HCEC 1CT (cell line): ENCODE data around the gene DPRX.

Experiments used
- DNase-seq: peaks from one replicate; pipeline ENCODE4 v3.0.0-alpha.2; 2017

The DPRX gene, protein sequence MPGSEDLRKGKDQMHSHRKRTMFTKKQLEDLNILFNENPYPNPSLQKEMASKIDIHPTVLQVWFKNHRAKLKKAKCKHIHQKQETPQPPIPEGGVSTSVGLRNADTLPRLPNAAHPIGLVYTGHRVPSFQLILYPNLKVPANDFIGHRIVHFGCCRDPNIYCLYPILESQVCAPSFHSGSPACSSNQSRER

DNA sequence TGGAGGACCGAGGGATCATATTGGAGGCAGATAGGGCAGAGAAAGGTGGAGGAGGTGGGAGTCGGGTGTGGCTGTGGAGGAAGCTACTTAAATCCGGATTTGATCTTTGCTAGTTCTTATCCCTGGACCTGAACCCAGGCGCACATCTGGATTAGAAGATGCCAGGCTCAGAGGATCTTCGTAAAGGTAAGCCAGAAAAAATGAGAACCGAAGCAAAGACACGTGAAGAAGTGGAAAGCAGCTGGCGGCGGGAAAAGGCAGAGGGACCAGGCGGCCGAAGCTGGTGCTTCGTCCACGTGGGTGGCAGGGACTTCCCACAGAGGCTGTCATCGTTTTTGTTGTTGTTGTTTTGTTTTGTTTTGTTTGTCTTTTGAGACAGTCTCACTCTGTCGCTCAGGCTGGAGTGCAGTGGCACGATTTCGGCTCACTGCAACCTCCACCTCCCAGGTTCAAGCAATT lies at the start of gene DPRX:
Gene DPRX, plus strand, starts transcription at position 51 of the 459 bp plus-strand sequence. Its CDS starts 108 bp downstream, at position 159.
- DNase-seq: no peak

DNA sequence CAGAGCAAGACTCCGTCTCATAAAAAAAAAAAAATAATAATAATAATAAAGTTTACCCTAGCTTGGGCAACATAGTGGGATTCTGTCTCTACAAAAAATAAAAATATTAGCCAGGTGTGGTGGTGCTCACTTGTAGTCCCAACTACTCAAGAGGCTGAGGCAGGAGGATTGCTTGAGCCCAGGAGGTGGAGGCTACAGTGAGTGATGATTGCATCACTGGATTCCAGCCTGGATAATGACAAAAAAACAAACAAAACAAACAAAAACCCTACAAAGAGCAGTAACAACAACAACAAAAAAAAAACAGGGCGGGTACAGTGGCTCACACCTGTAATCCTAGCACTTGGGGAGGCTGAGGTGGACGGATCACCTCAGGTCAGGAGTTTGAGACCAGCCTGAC lies 48.6 kb upstream of the DPRX start:
- no peak for DNase-seq

DNA sequence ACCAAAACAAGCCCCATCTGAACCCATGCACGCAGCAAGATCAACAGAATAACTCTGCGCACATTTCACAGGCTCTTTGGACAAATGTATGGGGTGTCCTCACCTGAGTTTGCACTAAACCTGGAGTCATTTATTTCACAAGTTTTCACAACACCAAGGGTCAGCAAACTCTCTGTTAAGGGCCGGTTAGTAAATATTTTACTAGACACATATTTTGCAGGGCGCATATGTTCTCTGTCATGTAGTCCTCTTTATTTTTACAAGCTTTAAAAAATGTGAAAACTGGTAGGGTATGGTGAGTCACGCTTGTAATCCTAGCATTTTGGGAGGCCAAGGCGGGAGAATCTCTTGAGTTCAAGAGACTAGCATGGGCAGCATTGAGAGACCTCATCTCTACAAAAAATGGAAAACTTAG lies 45.5 kb upstream of the DPRX start:
- DNase-seq: no peak

DNA sequence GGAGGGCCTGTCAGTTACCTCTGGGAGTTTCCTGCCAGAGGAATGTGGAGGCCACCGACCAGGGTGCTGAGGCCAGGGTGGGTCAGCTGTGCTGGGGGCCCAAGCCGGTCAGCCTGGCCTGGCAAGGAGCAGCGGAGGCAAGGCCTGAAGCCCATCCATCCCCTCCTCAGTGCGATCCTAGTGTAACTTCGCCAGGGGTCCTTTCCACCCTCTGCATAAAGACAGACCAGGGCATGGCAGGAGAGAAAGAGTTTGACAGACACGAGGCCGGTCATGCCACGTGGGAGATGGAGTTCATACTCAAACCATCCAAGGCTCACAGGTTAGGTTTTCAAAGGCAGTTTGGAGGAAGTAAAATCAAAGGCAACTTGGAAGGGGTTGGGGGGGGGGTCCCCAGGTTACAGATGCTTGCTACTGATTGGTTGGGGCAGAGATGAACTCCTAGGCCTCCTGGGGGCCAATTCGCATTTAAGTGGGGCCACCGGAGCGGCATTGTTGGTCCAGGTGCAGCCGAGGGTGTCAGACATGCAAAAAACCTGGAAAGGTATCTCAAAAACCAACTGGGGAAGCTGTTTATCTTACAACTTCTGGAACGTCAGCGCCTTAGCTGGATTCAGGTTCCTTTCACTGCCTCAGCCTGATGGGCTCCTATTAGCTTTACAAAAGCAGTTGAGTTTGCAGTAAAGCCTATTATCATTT lies 36.8 kb upstream of the DPRX start:
- DNase-seq: no peak

DNA sequence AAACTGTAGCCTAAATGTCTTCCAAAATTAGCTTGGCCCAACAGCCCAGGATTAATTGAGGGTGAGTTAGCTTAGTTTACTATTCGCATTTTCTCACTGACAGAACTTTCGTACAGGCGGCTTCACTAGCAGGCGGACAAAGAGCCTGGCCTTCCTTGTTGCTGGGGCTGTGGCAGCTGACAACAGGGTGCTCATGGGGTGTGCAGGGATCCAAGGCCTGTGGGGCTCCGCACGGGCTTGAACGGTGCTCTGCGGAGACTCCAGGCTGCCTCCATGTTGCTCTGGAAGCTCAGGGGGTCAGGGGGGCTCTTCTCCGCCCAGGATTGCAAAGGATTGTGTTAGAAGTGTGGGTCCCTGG lies 36.3 kb upstream of the DPRX start:
- no peak for DNase-seq

DNA sequence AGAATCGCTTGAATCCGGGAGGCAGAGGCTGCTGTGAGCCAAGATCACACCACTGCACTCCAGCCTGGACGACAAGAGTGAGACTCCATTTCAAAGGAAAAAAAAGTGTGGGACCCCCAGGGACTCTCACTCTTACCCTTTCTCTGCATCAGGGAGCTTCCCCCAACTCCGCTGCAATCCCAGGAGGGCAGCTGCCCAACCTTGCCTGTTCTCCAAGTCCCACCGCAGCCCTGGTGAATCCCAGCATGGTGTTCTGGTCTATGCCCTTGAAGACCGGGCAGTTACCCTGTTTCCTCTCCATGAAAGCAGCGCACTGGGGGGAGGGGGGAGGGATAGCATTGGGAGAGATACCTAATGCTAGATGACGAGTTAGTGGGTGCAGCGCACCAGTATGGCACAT lies 35.7 kb upstream of the DPRX start:
- no peak for DNase-seq

DNA sequence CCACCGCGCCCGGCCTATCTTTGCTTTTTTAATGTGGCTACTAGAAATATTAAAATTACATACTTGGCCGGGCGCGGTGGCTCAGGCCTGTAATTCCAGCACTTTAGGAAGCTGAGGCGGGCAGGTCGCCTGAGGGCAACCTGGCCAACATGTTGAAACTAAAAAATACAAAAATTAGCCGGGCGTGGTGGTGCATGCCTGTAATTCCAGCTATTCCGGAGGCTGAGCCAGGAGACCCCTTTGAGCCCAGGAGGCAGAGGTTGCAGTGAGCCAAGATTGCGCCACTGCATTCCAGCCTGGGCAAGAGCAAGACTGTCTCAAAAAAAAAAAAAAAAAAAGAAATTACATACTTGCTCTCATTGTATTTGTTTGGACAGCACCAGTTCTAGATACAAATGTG lies 34.8 kb upstream of the DPRX start:
- DNase-seq: no peak

DNA sequence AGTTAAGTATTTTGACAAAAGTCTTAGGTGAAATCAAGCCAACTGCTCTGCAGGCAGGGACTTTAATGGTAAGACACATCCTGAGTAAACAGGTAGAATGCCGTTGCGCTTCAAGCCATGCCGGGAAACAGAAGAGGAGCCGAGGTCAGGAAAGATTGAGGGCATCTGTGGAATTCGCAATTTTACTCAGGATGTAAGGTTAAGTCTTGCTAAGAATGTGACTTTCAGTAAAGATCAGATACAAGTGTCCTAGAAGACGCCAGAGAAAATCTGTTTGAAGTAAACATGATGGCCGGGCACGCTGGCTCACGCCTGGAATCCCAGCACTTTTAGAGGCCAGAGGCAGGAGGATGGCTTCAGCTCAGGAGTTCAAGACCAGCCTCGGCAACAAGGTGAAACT lies 33.4 kb upstream of the DPRX start:
- no peak for DNase-seq

DNA sequence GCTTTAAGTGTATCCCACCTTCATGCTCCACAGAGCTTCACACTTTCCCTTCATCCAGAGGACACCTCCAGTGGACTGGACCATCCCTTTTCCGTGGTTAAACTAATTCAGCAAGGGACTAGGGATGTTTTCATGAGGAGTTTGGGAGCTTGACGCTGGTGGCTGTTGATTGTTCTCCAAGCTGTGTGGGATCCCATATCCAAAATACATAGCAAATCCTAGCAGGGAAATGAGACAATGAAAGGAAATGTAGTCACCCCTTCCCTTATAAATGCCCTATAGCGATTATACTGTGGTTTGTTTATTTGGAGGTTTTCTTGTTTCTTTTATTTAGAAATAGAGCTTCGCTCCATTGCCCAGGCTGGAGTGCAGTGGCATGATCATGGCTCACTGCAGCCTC lies 31.6 kb upstream of the DPRX start:
- DNase-seq: no peak

DNA sequence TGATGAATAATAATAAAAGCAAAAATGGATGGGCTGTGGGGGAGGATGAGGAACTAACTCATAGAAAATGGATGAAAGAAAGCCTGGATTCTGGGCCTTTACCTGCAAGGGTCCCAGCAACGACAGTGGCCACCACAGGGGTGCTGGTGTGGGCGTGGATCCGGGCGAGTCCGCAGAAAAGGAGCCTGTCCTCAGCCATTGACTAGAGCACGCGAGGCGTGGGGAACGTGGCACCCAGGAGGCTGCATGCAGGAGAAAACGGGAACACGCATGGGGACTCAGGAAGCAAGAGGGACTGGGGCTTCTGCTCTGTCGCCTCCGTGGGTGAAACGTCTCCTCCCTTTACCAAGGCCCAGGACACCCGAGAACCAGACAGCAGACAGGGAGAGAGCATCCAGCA lies 25.8 kb upstream of the DPRX start:
- DNase-seq: no peak

DNA sequence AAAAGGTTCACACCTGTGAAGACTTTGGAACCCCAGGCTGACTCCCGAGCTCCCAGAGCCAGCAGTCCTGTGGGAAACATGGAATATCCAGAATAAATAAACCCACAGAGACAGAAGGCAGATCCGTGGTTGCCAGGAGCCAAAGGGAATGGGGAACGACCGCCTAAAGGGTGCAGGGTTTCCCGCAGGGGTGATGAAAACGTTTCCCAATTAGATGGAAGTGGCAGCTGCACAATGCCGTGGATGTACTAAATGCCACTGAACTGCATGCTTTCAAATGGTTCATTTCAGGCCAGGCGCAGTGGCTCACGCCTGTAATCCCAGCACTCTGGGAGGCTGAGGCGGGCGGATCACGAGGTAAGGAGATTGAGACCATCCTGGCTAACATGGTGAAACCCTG lies 23.4 kb upstream of the DPRX start:
- no peak for DNase-seq

DNA sequence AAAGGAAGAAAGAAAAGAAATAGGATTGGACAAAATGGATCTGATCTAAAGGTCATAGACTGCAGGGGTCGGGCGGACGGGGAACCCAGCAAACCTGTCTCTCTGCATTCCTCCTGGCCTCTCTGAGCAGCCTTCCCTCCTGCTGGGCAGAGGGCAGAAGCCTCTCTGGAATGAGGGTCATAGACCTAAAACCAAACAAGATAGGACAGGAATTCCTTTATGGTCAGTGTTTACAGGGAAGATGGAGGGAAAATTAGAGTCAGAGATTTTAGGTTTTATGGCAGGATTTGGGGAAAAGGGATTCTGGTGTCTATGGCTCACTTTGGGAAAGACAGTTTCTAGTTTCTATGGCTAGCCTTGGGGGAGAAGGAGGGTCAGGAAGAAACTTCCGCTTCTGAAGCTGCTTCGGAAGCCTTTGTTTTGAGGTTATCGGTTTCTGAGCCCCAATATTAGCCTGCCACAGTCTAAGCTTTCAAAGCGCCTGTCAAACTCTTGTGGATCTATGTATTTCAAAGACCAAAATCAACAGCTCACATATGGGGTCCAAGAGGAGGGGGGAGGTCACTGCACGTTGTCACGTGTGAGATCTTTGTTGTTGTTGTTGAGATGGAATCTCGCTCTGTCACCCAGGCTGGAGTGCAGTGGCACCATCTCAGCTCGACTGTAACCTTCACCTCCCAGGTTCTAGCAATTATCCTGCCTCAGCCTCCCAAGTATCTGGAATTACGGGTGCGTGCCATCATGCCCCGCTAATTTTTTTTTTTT lies 18.9 kb upstream of the DPRX start:
- DNase-seq: no peak

DNA sequence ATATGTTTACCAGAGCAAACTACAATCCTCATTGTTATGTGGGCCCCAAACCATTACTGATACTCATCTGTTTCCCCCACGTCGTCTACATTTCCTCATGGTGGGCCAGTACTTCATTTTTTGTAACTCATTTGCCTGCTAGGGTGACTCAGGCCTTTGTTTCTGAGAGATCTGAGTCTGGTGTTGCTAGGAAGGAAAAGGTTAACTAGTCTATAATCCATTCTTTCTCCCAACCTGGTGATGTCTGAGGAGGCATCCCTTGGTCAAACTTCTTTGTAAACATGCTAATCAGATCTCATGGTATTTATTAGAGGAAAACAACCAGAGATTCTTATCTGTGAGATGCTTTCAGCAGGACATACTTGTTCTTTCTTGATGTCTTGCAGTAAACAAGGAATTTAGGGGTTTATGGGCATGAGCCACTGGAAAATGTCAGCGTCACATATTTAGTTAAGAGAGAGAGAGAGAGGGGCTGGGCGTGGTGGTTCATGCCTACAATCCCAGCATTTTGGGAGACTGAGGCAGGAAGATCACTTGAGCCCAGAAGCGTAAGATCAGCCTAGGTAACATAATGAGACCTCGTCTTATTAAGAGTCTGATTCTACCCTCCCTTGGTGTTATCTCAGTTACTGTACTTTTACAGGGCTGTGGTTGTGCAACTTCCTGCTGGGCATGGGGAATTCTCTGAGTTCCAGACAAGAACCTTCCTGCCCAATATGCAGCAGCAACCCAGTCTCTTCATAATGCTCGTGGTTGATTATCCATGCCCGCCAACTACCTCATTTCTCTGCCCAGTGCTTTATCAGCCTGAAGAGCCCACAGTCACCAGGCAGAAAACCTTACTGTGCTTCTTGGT lies 9.7 kb upstream of the DPRX start:
- DNase-seq: no peak

DNA sequence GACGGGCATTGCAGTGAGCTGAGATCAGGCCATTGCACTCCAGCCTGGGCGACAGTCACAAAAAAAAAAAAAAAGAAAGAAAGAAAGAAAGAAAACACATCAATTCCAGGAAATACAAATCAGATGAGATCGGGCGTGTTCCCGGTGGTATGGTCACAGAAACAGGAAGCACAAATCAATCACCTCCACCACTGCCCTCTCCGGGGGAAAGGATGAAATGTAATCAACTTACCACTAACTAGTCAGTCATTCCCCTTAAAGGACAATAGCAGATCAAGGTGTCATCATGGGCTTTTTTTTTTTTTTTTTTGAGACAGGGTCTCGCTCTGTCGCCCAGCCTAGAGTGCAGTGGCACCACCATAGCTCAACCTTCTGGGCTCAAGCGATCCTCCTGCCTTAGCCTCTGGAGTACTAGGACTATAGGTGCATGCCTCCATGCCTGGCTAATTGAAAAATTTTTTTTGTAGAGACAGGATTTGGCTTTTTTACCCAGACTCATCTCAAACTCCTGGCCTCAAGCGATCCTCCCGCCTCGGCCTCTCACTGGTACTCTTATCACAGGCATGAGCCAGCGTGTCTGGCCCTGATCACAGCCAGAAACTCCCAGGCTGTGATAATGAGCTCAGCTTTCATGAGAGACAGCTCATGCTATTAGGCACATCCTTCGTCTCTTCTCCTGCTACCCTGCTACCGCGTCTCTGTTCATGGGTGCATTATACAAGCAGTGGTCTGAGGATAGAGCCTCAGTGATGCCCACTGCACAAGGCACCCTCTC lies 6.8 kb upstream of the DPRX start:
- no peak for DNase-seq

DNA sequence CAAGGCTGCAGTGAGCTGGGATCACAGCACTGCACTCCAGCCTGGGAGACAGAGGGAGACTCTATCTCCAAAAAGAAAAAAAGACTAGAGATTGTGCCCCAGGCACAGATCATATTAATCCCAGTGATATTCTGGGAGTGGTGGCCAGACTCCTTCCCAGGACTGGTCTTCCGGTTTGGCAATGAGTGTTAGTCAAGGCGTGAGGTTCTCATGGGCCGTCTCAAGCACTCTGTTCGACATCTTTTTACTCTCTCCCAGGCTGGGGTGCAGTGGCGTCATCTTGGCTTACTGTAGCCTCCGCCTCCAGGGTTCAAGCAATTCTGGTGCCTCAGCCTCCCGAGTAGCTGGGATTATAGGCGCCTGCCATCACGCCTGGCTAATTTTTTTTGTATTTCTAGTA lies 5.3 kb upstream of the DPRX start:
- no peak for DNase-seq

DNA sequence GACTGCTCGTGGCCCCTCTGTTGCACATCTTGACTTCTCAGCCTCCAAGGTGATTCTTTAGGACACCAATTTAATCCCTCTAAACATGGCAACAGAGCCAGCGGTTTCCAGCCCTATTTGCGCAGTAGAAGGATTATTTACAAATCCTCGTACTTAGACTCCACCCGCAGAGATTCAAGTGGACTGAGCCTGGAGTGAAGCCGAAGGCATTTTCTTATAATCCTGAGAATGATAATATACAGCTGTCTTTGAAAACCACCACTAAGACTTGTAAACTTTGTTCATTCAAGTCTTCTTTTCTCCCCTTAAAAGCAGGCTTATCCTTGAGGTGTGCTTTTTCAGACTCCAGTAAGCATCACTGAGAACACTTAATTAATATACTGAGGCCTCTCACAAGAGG lies 4.8 kb upstream of the DPRX start:
- no peak for DNase-seq

DNA sequence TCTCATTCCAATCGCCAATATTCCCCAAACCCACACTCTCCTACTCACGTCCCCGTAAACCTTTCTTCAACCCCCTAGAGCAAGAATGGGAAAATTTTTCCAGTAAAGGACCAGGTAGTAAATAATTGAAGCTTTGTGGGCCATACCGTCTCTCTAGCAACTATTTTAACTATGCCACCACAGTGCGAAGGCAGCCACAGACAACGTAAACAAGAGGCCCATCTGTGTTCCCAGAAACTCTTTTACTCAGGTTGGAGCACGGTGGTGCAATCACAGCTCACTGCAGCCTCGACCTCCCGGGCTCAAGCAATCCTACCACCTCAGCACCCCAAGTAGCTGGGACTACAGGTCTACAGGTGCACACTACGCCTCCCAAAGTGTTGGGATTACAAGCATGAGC lies 3.0 kb downstream of the DPRX start:
- DNase-seq: no peak

DNA sequence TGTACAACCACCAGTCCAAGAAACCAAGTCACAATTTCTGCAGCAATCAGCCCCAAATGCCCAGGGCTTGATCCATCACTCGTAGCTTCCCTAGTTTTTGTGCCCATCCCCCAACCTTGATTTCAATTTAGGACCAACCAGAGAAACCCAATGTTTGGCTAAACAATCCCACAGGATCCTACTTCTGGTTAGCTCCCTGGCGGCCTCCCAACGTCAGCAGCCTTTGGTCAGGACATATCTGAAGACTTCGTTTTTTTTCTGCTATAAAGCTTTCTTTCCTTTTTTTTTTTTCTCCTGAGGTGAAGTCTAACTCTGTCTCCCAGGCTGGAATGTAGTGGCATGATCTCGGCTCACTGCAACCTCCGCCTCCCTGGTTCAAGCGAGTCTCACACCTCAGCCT lies 7.7 kb downstream of the DPRX start:
- DNase-seq: no peak

DNA sequence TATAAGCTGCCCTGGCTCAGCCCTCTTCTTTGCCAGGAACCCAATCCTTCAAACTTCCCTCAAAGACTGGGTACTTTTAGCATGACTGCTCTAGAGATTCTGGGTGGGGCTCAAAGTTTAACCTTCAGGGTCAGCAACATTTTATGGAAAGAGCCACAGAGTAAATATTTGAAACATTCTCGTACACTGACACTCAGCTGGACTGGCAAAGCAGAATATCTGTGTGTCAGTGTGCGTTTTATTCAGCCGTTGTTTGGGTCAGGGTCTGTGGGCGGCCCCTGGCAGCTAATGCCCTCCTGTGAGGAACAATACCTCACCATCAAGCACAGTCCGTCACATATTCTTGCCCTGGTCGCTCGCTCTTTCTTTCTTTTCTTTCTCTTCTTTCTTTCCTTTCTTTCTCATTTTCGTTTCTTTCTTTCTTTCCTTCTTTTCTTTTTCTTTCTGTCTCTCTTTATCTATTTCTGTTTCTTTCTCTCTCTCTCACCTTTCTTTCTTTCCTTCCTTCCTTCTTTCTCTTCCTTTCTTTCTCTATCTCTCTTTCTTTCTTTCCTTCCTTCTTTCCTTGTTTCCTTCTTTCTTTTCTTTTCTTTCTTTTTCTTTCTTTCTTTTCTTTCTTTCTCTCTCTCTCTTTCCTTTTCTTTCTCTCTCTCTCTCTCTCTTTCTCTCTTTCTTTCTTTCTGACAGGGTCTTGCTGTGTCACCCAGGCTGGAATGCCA lies 10.7 kb downstream of the DPRX start:
- DNase-seq: no peak

DNA sequence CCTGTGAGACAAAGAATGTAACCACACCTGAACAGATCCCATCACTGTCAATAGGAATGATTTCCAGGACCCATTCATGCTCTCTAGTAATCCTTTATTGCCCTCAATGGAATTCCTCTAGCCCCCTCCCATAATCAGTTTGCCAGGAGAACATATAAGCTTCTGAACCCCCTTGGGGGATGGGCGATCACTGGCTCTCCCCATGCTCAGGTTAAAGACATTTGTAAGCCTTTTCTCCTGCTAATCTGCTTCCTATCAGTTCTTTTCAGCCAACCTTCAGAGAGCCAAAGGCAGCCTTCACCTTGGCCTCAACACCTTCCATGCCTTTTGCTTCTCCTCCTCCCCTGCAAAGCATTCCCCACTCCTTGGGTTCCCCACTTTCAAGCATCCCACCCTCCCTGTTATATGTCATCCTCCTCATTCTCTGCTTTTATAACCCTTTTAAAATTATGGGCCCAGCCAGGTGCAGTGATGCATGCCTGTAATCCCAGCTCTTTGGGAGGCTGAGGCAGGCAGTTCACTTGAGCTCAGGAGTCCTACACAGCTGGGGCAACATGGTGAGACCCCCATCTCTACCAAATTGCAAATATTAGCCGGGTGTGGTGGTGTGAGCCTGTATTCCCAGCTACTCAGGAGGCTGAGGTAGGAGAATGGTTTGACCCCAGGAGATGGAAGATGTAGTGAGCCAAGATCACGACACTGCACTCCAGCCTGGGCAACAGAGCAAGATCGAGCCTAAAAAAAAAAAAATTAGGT lies 12.4 kb downstream of the DPRX start:
- DNase-seq: no peak

DNA sequence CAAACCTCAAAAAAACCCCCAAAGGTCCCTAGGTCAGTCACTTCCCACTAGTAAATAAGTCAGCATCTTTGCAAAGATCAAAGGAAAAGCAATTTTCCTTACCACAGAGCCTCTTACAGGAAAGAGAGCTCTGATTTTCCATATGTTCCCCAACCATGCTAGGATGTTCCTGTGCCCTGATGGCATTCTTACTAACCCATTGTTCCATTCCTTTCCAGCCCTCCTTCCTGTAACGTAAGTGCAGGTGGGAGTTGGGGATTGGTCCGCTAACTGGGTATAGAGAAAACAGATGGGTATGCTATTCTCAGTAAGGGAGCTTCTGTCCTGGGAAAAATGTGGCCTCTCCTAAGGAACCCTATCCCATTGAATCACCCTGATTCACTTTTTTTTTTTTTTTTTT lies 14.3 kb downstream of the DPRX start:
- no peak for DNase-seq
